Retinal pigment epithelial cell (primary cell): ENCODE data around the gene TUBB1.

ENCODE experiments used
- DNase-seq: peaks from one replicate; pipeline ENCODE4 v3.0.0-alpha.2; 2010; ENCODE audit warnings: low read depth
- H3K4me3 ChIP-seq: 2 replicates; pipeline ENCODE4 v1.5.1; 2011; ENCODE audit warnings: mild to moderate bottlenecking, low read length, control low read depth, moderate library complexity
- TF ChIP-seq, protein P1 (sequence below): conservative IDR thresholded peaks from 2 replicates; pipeline ENCODE4 v1.5.1; 2011; ENCODE audit warnings: low read depth, low read length, control low read depth, inconsistent platforms

The TUBB1 gene

DNA sequence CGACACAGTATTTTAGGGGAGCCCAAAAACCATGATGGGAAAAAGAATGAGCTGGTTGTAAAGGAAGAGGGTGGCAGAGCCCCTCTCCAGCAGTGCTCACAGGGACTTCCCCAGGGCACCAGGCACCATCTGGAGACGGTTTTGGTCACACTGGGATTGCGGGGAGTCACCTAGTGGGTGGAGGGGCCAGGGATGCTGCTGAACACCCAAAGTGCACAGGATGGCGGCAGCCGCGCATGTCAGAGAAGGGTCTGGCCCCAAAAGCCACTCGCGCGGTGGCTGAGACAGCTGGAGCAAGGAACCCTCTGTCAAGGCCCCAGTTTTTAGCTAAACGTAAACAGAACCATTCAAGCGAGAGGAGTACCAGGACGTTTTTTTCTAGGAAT lies 23.0 kb upstream of the TUBB1 start:
- no peak for DNase-seq
- TF ChIP-seq, protein P1, sequence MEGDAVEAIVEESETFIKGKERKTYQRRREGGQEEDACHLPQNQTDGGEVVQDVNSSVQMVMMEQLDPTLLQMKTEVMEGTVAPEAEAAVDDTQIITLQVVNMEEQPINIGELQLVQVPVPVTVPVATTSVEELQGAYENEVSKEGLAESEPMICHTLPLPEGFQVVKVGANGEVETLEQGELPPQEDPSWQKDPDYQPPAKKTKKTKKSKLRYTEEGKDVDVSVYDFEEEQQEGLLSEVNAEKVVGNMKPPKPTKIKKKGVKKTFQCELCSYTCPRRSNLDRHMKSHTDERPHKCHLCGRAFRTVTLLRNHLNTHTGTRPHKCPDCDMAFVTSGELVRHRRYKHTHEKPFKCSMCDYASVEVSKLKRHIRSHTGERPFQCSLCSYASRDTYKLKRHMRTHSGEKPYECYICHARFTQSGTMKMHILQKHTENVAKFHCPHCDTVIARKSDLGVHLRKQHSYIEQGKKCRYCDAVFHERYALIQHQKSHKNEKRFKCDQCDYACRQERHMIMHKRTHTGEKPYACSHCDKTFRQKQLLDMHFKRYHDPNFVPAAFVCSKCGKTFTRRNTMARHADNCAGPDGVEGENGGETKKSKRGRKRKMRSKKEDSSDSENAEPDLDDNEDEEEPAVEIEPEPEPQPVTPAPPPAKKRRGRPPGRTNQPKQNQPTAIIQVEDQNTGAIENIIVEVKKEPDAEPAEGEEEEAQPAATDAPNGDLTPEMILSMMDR = no peak
- H3K4me3 ChIP-seq = no peak overlapping the region

DNA sequence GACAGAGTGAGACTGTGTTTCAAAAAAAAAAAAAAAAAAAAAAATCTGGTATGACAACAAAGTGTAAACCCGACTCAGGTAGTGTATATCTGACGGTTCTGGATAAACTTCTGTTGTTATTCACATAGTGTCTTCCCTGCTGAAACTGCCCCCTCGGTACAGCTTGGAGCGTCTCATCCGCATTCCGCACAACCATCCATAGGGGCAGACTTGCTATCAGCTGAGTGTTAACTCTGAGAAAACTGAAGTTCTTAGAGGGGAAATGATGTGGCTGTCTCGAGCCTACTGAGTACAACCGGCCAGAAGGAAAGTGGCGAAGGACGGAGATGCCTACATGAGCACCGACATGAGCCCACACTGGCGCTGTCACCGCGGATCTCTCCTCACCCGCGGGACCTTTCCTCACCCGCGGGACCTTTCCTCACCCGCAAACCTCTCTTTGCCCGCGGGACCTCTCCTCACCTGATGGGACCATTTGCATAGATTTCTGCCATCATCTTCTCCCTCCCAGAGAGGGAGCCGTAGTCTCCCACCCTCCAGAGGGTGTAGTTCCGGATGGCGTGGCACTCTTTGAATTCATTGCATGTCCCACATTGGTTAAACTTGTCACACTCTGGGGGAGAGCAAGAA lies 22.0 kb upstream of the TUBB1 start:
- no peak for DNase-seq
- TF ChIP-seq, protein P1 = no peak
- no peak overlapping the region for H3K4me3 ChIP-seq

DNA sequence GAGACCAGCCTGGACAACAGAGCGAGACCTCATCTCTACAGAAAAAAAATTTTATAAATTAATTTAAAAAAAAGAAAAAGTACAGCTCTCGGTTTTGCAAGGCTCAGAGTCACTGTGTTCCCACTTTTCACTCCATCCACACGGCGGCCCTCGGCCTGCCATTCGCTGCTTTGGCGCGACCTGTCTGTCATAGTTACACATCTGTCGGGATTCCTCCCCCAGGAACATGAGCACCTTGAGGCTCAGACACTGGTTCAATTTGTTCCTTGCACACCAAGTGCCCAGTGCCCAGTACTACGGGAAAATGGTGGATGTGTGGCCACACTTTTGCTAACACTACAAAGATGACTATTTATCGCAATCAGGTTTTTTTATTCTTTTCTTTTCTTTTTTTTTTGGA lies 20.6 kb upstream of the TUBB1 start:
- H3K4me3 ChIP-seq = no peak overlapping the region
- DNase-seq = no peak
- TF ChIP-seq, protein P1 = no peak

DNA sequence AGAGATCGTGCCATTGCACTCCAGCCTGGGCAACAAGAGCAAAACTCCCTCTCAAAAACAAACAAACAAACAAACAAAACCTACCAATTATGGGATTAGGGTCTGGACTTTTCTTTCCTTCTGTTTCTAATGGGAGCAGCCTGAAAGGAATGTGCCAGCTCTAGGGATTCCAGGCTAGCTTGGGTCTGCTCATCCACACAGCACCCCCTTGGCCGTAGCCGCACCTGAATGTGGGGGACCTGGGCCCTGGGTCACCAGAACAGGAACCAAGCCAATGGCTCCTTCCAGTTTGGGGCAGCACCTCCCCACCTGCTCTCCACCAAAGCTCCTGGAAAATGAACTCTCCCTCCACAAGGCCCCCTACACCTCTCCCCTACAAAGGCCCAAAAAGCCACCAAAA lies 18.9 kb upstream of the TUBB1 start:
- no peak for DNase-seq
- no peak overlapping the region for H3K4me3 ChIP-seq
- TF ChIP-seq, protein P1 = no peak

DNA sequence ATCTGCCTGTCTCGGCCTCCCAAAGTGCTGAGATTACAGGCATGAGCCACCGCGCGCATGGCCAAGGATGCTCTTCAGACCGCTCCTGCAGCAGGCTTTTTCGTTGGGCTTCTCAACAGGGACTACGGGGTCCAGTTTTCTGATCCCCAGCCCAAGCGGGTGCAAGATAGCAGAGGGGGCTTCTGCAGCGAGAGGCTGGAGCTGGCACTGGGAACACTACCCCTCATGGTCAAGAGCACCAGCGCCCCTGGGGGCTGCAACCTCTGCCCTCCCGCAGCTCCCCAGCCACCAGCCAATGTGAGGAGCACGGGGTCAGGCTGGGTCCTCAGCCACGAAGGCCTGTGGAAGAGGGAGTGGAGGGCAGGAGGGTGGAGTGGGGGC lies 18.2 kb upstream of the TUBB1 start:
- DNase-seq = no peak
- TF ChIP-seq, protein P1 = no peak
- no peak overlapping the region for H3K4me3 ChIP-seq

DNA sequence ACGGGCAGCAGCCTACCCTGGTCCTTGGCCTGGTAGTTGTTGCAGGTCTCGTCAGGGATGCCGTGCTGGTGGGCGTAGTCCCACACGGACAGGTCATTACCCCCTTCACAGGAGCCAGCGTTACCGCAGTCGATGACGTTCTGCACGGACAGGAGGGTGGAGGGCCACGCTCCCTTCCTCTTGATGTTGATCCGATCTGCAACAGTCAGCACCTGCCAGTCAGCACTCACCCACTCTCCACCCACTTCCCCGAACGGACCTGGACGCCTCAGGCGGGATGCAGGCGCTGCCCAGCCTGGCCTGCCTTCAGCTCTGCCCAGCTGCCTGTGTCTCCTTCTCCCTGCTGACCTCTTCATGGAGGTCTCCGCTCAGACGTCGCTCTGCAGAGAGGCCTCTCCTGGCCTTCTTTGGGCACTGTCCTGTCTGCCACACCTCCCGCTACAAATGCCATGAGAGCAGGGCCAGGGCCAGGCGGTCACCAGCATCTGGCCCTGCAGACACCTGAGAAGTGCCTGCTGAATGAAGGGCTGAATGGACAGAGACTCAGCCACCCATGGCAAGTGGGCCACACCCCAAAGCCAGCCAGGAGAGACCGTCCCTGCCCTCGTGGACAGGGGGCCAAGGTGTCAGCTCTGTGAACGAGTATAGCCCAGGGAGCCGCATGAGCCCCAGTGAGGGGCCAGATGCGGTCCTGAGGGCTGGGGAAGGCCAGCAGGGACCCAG lies 17.6 kb upstream of the TUBB1 start:
- TF ChIP-seq, protein P1 = no peak
- H3K4me3 ChIP-seq = no peak overlapping the region
- no peak for DNase-seq

DNA sequence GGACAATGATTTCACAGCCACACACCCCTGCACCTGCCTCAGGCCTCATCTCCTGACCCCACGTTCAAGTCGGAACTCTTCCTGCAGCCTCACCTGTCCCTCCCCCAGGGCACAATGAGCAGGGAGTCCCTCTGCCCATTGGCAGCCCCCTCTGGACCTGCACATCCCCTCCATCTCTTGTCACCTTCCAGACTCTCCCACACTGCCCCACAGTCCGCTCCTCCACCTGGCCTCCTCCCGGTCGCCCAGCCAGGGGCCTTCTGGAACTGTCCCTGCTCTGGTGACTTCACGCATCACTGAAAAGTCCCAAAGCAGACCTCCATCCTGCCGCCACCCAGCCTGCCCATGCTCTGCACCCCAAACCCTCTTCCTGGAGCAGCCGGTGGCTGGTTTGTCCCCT lies 16.8 kb upstream of the TUBB1 start:
- TF ChIP-seq, protein P1 = no peak
- no peak for DNase-seq
- no peak overlapping the region for H3K4me3 ChIP-seq
